HG02884 (cell line): ENCODE data around the gene AP2A1.

Source experiments
- ATAC-seq: cut with Tn5 transposase; IDR thresholded peaks from one replicate; pipeline ENCODE4 v1.9.1; 2021; ENCODE audit warnings: mild to moderate bottlenecking, moderate library complexity; ENCODE audit not compliant: unreplicated experiment

AP2A1 gene

DNA sequence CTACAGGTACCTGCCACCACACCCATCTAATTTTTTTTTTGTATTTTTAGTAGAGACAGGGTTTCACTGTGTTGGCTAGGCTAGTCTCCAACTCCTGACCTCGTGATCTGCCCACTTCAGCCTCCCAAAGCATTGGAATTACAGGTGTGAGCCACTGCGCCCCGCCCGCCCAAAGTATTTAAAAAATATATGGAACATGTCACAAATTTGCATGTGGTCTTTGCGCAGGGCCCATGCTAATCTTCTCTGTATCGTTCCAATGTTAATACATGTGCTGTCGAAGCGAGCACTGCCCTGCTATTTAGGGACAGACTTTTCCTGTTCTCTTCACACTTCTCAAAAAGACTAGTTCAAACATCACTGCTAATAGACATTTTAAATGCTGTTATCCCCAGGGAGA lies 2.5 kb upstream of the AP2A1 start:
- no peak for ATAC-seq

DNA sequence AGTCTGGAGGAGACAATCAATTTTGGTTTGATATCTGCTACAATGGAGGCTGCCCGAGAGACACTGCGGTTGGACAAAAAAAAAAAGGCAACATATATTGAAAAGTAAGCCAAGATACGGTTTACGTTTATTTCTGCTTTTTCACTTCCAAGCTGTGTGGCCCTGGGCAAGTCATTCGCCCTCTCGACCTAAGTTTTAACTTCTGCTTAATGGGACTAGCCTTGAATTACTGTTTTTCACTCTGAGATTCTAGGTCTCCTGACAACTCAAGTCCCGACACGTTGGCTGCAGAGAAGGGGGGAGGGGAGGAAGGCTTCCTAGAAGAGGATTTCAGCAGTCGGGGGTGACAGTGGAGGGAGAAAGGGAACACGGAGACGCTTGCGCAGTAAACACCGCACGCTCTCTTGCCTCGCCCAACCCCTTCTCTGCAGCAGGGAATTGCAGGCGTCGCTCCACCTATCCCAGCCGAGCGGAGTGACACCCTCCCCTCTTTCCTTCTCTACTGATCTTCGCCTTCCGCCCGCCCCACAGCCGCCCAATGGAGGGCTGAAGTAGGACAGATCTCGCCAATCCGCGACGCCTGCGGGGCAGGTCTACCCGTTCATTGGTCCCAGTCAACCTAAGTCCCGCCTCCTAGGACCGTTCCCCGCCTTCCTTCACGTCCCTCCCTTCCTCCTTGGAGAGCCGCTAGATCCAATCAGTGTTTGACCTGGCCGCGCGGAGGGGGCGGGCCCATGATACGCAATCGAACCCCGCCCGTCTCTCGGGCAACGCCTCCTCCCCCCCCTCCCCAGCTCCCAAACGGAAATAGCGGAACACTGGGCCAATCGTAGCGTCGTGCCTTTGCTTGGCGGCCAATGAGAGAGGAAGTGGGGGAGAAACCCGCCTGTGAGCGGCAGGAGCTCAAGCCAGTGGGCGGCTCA lies 533 bp upstream of the AP2A1 start:
- peak; percentile 88 for ATAC-seq

DNA sequence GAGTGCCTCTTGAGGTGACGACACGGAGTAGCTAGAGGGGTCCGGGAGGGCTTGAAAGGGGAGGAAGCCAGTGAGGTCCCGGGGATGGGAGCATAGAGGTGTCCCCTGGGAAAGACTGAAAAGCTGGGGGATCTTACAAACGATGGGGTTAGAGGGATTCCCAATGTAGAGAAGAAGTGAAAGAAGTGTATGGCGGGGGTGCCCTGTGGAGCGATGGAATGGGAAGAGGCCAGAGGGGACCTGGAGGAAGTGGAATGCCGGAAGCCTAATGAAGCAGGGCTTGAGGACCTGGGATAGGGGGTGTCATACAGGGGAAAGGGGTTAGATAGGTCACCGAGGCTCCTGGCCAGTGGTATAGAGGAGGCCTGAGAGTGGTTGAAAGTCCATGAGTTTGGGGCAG lies 580 bp downstream of the AP2A1 start:
- ATAC-seq = no peak

DNA sequence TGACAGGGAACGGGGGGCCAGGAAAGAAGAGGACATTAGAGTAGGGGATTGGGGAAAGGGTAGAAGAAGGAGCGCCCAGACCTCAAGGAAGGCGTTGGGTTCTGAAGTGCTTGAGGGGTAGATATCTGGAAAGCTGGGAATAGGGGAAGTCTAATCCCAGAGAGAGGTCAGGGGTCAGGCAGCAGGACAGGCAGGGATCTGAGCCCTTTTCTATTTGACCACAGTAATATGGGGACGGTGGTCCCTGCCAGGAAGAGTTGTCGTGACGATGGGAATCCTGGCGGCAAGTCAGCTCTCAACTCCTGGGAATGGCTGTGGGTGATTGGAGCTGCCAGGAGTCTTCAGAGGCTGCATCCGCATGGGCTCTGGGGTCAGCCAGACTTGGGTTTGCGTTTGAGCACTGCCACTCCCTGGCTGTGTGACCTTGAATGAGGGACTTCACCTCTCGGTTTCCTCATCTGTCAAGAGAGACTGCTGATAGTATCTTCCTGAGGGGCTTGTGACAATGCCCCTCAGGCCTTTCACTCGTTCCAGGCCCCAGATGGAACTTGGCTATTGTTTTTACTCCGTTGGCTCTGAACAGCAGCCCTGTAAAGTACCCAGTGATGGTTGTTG lies 1.3 kb downstream of the AP2A1 start:
- ATAC-seq = no peak

DNA sequence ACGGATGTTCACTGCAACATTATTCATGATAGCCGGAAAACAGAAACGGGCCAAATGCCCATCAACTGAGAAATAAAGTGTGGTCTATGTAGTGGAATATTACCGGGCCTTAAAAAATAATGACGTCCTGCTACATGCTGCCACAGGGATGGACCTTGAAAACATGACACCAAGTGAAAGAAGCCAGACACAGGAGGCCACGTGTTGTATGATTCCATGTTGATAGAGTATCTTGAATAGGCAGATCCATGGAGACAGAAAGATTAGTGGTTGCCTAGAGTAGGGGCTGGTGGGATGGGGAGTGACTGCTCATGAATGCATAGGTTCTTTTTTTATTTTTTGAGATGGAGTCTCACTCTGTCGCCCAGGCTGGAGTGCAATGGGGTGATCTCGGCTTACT lies 3.7 kb downstream of the AP2A1 start:
- ATAC-seq = no peak

- ATAC-seq = no peak
These were observed 4.9 kb downstream of the AP2A1 start for GRCh38 chr19:49771674-49772139.

GRCh38 chr19:49772850-49773432 lies 6.1 kb downstream of the AP2A1 start:
- no peak for ATAC-seq

DNA sequence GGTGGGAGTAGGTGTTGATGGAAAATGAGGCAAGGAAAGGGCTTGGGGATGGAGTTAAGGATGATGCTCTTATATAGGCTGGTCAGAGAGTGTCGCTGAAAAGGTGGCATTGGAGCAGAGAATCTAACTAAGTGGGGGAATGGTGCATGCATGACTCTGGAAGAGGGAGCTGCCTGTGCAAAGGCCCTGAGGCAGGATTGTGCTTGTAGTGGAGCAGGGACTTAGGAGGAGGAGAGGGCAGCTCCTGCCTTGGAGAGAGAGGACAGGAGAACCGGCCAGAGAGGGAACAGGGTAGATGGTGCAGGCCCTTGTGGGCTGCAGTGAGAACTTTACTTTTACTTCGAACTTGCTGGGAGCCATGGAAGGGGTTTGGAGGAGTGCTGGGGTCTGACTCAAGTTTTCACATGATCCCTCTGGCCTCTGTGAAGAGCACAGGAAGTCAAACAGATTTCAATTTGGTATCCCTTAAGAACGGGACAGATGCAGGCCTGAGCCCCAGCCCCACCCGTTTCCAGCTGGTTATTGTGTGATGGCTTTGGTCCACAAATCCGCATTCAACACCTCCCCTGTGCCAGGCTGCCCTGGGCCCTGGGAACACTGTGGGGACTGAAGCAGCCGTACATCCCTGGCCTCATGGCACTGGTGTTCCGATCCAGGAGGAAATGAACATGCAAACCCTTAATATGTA lies 7.0 kb downstream of the AP2A1 start:
- no peak for ATAC-seq

DNA sequence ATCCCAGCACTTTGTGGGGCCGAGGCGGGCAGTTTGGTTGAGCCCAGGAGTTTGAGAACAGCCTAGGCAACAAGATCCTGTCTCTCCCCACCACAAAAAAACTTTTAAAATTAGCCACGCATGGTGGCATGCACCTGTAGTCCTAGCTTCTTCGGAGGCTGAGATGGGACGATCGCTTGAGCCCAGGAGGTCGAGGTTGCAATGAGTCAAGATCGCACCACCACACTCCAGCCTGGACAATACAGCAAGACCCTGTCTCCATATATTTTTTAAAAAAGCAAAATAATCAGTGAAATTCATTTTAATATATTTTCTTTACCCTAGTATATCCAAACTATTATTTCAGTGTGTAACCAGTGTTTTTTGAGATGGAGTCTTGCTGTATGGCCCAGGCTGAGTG lies 8.2 kb downstream of the AP2A1 start:
- ATAC-seq = no peak

- ATAC-seq = no peak
These were observed 9.1 kb downstream of the AP2A1 start for GRCh38 chr19:49775742-49776370.

DNA sequence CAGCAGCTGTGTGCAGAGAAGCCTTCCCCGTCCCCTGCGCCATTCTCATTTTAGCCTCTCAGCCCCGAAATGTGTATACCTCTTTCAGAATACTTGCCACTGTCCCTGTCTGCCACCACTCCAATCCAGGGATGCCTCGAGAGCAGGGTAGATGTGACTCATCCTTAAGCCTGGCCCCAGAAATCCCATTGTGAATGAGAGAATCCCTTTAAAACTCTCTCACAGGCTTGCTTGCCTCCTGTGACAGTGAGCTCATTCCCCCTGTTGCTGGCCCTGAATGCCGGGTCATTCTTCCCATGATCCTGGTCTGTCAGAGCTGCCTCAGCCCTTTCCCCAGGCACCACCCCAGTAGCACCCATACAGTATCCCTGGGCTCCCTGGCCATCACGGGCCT lies 9.6 kb downstream of the AP2A1 start:
- ATAC-seq = no peak

GRCh38 chr19:49779731-49780555 lies 13.1 kb downstream of the AP2A1 start:
- no peak for ATAC-seq

DNA sequence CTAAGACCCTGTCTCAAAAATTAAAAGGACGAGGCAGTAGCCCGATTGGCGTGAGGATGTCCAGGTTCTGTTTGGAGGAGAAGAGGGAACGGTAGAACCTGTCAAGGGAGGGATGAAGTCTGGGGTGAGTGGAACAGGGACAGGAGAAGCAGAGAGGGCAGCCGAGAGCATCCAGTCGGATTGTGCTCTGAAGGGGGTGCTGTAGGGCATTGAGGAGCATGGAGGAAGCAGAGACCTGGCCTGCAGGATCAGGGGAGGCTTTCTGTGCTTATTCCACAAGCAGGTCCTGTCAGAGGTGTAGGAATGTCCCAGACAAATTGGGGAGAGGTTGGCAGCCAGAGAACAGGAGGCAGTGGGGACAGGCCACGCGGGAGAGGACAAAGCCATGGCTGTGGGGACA lies 14.1 kb downstream of the AP2A1 start:
- no peak for ATAC-seq

- no peak for ATAC-seq
These were observed 14.6 kb downstream of the AP2A1 start for GRCh38 chr19:49781394-49781793.

DNA sequence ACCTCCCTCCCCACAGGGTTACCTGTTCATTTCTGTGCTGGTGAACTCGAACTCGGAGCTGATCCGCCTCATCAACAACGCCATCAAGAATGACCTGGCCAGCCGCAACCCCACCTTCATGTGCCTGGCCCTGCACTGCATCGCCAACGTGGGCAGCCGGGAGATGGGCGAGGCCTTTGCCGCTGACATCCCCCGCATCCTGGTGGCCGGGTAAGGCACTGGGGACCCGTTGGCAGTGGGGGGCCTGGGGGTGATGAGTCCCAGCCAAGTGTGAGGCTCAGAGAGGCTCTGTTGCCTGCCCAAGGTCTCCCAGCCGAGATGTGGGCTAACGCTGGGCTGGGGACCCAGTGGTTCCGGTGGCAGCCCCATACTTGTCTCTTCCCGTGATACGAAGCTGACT lies 15.7 kb downstream of the AP2A1 start:
- ATAC-seq = no peak

DNA sequence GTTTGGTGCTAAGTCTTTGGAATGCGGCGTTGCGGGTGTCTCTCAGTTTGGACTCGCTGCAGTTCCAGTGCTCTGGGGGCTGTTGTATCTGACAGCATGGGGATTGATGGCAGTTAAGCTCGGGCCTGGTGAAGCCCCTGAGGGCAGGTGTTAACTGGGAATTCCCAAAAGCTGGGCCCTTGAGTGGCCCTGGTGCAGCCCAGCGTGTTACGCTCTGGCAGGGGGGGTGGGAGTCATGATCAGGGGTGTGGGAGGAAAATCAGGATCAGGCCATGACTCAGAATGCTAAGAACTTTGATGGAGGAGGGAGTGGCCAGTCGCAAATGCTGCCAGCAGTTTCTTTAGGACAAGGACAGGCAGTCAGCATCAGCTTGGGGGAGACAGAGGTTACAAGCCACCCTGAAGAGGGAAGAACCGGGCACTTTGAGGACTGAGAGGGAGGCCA lies 19.6 kb downstream of the AP2A1 start:
- no peak for ATAC-seq

DNA sequence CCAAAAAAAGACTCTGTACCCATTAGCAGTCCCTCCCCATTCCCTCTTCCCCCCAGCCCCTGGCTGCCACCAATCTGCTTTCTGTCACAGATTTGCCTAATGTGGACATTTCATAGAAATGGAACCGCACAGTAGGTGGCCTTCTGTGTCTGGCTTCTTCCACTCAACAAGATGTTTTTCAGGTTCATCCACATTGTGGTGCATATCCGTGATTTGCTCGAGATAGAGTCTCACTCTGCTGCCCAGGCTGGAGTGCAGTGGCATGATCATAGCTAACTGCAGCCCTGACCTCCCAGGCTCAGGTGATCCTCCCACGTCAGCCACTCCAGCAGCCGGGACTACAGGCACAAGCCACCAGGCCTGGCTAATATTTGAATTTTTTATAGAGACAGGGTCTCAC lies 20.9 kb downstream of the AP2A1 start:
- no peak for ATAC-seq

DNA sequence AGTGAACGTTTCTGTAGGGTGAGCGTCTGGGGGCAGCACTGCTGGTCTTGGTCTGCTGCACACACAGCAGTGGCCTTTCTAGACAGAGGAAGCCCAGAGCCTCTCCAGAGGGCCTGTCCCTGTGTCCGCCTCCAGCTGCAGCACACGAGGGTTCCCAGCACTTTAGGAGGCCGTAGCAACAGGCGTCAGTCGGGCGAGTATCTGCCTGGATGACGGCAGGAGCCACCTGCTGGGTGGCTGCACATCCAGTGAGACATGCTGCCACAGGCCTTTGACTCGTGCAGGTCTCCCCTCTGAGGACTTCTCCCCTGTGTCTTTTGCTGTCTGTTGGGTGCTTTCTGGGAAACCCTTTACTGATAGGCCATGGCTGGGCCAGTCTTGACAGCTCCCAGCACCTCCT lies 22.1 kb downstream of the AP2A1 start:
- ATAC-seq = no peak

DNA sequence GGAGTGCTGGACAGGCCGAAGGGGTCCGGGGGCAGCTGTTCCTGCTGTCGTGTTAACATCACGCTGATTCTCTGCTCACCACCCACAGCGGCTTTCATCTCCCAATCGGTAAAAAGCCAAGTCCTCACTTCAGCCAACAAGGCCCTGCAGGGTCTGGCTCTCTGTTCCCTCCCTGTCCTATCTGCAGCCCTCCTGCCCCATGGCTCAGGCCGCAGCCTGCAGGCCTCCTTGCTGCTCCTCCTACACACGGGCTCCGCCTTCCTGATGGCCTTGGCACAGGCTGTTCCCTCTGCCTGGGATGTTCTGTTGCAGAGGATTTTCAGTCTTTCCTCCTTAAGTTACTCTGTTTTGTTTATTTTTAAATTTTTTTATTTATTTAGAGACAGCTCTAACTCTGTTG lies 24.1 kb downstream of the AP2A1 start:
- no peak for ATAC-seq
